Retinal pigment epithelial cell (primary cell): ENCODE measurements around the gene TAGLN2.
"Not testable (repeated sequence)": the region's sequence is repeated elsewhere in the genome, so short reads cannot be mapped to it uniquely, and the experiment has no call there.

Source experiments
- DNase-seq: peaks from one replicate; pipeline ENCODE4 v3.0.0-alpha.2; 2010; ENCODE audit warnings: low read depth
- H3K4me3 ChIP-seq: 2 replicates; pipeline ENCODE4 v1.5.1; 2011; ENCODE audit warnings: mild to moderate bottlenecking, low read length, control low read depth, moderate library complexity
- CTCF ChIP-seq: conservative IDR thresholded peaks from 2 replicates; pipeline ENCODE4 v1.5.1; 2011; ENCODE audit warnings: low read depth, low read length, control low read depth, inconsistent platforms

The TAGLN2 gene

DNA sequence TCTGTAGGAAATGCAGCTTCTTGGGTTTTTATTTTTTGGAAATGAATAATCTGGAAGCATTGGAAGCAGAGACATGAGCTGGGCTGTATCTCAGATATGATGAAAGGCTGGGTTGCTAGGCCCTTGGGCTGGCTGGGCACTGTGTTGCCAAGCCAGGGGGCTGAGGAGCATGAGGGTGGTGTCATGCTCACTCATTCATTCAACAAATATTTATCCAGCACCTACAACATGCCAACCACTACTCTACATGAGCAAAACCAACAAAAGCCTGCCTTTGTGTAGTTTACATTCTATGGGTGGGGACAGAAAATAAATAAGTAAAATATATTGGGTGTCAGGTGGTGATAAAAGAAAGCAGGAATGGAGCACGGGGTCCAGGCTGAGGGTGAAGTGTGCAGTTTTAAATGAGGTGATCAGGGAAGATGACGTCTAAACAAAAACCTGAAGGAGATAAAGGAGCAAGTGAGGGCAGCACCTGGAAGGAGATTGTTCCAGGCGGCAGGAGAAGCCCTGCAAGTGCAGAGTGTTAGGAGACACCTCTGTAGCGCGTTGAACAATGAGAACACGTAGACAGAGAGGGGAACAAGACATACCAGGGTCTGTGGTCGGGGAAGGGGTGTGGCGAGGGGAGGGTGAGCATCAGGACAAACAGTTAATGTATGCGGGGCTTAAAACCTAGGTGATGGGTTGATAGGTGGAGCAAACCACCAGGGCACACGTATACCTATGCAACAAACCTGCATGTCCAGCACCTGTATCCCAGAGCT, 10.9 kb downstream of the TAGLN2 start:
- no peak for DNase-seq
- no peak overlapping the region for H3K4me3 ChIP-seq
- TF ChIP-seq CTCF, result no peak

DNA sequence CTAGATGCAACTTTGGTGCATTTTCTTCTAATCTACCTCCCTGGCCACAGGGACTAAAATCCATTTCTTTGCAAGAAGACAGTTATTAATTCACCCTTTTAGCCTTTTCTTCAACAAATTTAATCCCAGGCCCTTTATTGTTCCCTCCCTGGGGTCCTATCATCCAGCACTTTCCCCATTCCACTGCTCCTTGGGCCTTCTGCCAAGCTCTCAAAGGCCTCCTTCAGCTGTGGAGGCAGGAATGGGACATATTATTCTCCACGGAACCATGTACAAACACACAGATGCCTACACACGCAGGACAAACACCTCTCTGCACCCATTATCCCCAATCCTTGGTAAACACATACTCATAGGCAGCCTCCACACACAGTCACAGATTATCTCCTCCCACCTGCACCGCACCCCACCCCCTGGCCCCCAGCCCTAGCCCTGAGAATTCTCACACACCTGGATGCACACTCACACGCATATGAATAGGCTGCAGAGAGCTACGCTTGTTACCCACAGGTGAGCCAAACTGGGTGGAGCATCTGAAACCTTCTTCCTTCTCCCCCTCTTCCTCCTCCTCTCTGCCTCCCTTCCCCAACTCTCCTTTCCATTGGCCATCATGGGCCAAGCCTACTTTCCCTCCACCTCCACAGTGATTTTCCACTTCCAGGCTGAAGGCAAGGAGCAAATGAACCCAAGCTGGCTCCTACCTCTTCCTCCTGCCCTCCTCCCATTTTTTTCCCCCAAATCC, 11.7 kb downstream of the TAGLN2 start:
- TF ChIP-seq CTCF, result no peak
- no peak for DNase-seq
- H3K4me3 ChIP-seq, result no peak overlapping the region

DNA sequence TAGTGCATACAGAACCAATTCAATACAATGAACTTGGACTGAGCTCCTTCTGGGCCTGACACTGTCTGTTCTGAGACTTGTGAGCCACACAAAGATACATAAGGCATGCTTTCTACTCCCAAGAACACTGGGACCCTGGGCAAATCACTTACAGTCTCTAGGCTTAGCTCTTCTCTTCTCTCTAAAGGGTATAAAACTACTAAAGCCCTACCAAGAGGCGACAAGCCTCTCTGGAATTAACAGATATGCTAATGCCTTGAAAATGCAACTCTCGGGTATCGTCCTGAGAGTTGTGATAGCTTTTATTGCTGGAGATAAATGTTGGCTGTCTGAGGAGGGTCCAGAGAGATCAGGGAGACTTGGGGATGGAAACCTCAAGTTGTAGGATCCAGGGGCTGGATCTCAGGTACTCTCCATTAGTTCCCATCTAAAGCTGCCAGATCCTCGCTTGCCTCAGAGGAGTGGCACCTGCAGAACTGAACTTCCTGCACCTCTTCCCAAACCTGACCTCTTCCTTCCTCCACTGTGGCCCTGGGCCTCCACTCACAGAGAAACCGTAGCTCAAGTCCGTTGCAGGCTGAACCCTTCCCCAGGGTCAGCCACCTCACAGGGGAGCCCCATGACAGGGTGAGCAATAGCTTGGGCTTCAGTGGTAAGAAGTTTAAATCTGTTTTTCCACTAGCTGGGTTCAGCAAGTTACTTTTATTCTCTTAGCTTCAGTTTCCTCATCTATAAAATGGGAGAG, 13.8 kb downstream of the TAGLN2 start:
- no peak overlapping the region for H3K4me3 ChIP-seq
- no peak for TF ChIP-seq CTCF
- no peak for DNase-seq

DNA sequence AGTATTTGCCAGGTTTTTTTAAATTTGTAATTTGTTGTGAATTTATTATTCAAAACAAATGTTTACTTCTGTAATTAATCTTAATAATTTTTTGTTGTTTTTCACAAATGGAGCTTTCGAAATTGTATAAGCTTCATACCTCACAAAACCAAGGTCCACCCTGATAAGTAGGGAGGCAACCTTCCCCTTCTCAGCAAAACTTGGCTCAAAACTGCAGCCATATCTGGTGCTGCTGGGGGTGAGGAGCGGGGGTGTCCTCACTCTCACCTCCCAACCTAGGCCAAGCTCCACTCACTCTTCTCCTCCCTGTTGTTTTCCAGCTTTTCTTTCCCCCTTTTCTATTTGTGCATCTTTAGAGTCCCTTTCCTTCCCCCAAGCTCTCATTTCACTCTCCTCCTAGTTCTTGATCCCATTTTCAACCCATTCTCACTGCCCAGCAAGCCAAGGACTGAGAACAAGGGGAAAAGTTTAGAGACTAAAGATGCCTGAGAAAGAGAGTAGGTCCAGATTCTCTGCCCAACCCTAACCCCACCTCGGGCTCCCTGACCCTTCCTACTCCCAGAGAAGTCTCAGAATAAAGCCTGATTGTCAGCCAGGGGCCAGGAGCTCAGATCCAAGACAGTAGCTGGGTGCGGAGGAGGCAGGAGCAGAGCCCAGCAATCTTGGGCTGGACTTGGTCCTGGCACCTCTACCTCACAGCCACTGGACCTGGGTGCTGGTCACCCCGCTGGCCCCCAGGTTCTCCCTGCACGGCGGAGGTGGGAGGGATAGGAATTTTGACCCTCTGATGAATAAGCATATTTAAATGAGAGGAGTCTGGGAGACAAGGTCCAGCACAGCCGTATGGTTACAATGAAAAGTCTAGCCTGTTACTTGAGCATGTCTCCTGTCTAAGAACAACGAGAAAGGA, 17.0 kb downstream of the TAGLN2 start:
- no peak overlapping the region for H3K4me3 ChIP-seq
- no peak for TF ChIP-seq CTCF
- DNase-seq, result no peak

DNA sequence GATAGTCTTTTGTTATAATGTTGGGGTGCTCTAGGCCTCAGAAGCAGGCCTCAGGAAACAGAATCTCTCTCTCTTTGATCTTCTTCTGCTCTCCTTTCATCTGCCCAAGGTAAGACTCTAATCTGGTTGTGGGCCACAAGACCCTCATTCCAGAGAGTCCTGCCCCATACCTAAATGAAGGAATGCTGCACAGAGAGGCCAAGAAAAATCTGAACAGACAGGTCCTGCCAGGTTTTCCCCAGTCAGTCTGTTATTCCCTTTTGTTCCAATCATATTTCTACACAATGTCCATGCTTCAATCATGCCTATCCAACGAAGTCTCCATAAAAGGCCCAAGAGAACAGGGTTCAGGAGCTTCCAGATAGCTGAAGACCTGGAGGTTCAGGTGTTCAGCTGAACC, 18.3 kb downstream of the TAGLN2 start:
- H3K4me3 ChIP-seq, result no peak overlapping the region
- TF ChIP-seq CTCF, result no peak
- no peak for DNase-seq

DNA sequence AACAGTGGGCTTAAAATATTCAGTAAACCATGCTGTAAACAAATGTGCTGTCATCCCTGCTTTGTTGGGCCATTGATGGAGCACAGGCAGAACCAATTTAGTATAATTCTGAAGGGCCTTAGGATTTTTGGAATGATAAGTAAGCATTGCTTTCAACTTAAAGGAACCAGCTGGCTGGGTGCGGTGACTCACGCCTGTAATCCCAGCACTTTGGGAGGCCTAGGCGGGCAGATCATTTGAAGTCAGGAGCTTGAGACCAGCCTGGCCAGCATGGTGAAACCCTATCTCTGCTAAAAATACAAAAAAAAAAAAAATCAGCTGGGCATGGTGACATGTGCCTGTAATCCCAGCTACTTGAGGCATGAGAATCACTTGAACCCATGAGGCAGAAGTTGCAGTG, 21.3 kb downstream of the TAGLN2 start:
- H3K4me3 ChIP-seq, DNase-seq: not testable (repeated sequence)

GRCh38 chr1:159902541-159902940, 22.8 kb downstream of the TAGLN2 start:
- no peak overlapping the region for H3K4me3 ChIP-seq
- DNase-seq, result no peak
- no peak for TF ChIP-seq CTCF
